ENCODE data around the gene MCTP1. TPM values are rescaled to one million over a fixed set of nuclear protein-coding genes. Genes with fewer than 3 reads are reported as not detected.

Gene MCTP1
- total and polyA plus RNA-seq, 2 experiments from 2014 or later = 0.23 TPM; not detected in 1

DNA sequence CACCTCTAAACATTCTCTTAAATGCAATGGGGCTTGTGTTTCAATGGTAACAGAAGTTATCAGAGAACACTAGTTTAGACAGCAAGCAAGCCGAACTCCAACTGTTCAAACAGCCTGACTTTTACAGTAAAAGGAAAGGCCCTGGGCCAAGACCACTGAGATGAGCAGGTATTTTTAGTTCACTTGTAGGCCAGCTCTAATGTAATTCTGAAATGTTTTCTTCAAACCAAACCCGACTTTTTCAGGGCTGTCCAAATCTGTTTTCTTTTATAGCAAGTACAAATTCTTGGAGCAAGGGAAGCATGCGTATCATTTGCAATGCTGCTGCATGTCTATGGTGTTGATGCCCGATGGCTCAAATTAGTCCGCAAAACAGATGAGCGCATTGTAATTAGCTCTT lies 473.6 kb downstream of the MCTP1 start:
- no peaks in the 10 kb centered on the region for H3K4me1 ChIP-seq (ENCODE audit: insufficient read depth)
- H4K20me1 ChIP-seq (ENCODE audit: insufficient read depth) = no peaks in the 10 kb centered on the region
- no peak overlapping the region for H3K4me3 ChIP-seq
- H3K79me2 ChIP-seq (ENCODE audit: insufficient read depth) = no peaks in the 10 kb centered on the region
- H3K9me3 ChIP-seq (ENCODE audit: low read depth) = no peaks in the 10 kb centered on the region
- no peaks in the 10 kb centered on the region for H3F3A ChIP-seq (ENCODE audit: insufficient read depth)
- TF ChIP-seq EZH2 (IDR thresholded peaks at IDR 0.05; ENCODE audit: insufficient read depth, poor library complexity, severe bottlenecking) (no peak), EZH2phosphoT487 (IDR thresholded peaks at IDR 0.05; ENCODE audit: insufficient read depth, low read depth) (no peak)
- 65 to 68% methylated on average over 6 of the region's 6 CpGs for WGBS, 2 experiments (ENCODE audit: low coverage in 1 of 2, low lambda C conversion rate in 2 of 2, missing lambda C conversion rate in 2 of 2)
- DNase-seq = no peak
- no peak overlapping the region for H2AFZ ChIP-seq
- H3K4me2 ChIP-seq (ENCODE audit: unreplicated experiment) = no peak overlapping the region
- no peaks in the 10 kb centered on the region for H3K36me3 ChIP-seq (ENCODE audit: low read depth)
- H3K27ac ChIP-seq = no peak overlapping the region
- no peak overlapping the region for H3K9ac ChIP-seq
- peaks cover 43% of the 10 kb centered on the region for H3K27me3 ChIP-seq (replicated peaks; ENCODE audit: insufficient read depth)
- H3K9me2 ChIP-seq (ENCODE audit: insufficient read depth) = no peaks in the 10 kb centered on the region
- in situ Hi-C loops (cut with MboI) = no loop called here

- no peaks in the 10 kb centered on the region for H3K36me3 ChIP-seq (ENCODE audit: low read depth)
- H4K20me1 ChIP-seq (ENCODE audit: insufficient read depth) = no peaks in the 10 kb centered on the region
- no peak overlapping the region for H3K4me2 ChIP-seq (ENCODE audit: unreplicated experiment)
- in situ Hi-C loops (cut with MboI) = no loop called here
- no peaks in the 10 kb centered on the region for H3F3A ChIP-seq (ENCODE audit: insufficient read depth)
- H3K4me1 ChIP-seq (ENCODE audit: insufficient read depth) = no peaks in the 10 kb centered on the region
- no peaks in the 10 kb centered on the region for H3K9me3 ChIP-seq (ENCODE audit: low read depth)
- H3K27me3 ChIP-seq (replicated peaks; ENCODE audit: insufficient read depth) = peaks cover 43% of the 10 kb centered on the region
- H2AFZ ChIP-seq = no peak overlapping the region
- H3K4me3 ChIP-seq = no peak overlapping the region
- WGBS, 2 experiments (ENCODE audit: low coverage in 1 of 2, low lambda C conversion rate in 2 of 2, missing lambda C conversion rate in 2 of 2) = 55 to 57% methylated on average over 2 of the region's 2 CpGs
- TF ChIP-seq EZH2 (IDR thresholded peaks at IDR 0.05; ENCODE audit: insufficient read depth, poor library complexity, severe bottlenecking) = no peak
- no peak for TF ChIP-seq EZH2phosphoT487 (IDR thresholded peaks at IDR 0.05; ENCODE audit: insufficient read depth, low read depth)
- DNase-seq = no peak
- H3K9me2 ChIP-seq (ENCODE audit: insufficient read depth) = no peaks in the 10 kb centered on the region
- H3K27ac ChIP-seq = no peak overlapping the region
- no peaks in the 10 kb centered on the region for H3K79me2 ChIP-seq (ENCODE audit: insufficient read depth)
- H3K9ac ChIP-seq = no peak overlapping the region
These were observed 474.0 kb downstream of the MCTP1 start for GRCh38 chr5:94810877-94811276.

DNA sequence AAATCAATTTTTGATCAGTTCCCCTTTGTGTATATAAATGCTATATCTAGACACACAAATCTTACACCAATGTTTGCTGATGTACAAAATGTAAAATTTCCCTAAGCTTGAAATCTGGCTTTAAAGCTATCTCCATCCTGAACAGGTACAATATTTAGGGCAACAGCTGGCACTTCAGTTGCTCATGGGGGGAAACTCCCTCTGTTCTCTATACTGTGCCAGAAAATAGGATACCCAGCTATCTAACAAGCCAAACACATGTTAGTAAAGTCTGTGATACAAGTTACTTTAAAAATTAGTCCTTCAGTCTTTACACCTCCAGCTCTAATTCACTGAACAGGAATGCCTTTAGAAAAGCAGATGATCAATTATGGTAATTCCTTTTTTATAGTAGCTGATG lies 474.6 kb downstream of the MCTP1 start:
- Histone ChIP-seq H3K9me2 (ENCODE audit: insufficient read depth) (no peaks in the 10 kb centered on the region), H3K79me2 (ENCODE audit: insufficient read depth) (no peaks in the 10 kb centered on the region), H3F3A (ENCODE audit: insufficient read depth) (no peaks in the 10 kb centered on the region), H3K9me3 (ENCODE audit: low read depth) (no peaks in the 10 kb centered on the region), H3K27me3 (replicated peaks; ENCODE audit: insufficient read depth) (peaks cover 37% of the 10 kb centered on the region), H3K4me1 (ENCODE audit: insufficient read depth) (no peaks in the 10 kb centered on the region), H3K27ac (no peak overlapping the region), H3K4me3 (no peak overlapping the region), H2AFZ (no peak overlapping the region), H3K9ac (no peak overlapping the region), H3K4me2 (ENCODE audit: unreplicated experiment) (no peak overlapping the region), H4K20me1 (ENCODE audit: insufficient read depth) (no peaks in the 10 kb centered on the region), H3K36me3 (ENCODE audit: low read depth) (no peaks in the 10 kb centered on the region)
- TF ChIP-seq EZH2phosphoT487 (IDR thresholded peaks at IDR 0.05; ENCODE audit: insufficient read depth, low read depth) = no peak
- TF ChIP-seq EZH2 (IDR thresholded peaks at IDR 0.05; ENCODE audit: insufficient read depth, poor library complexity, severe bottlenecking) = no peak
- in situ Hi-C loops (cut with MboI) = no loop called here
- DNase-seq = no peak

- in situ Hi-C loops (cut with MboI) = no loop called here
These were observed 476.4 kb downstream of the MCTP1 start for GRCh38 chr5:94808497-94808896.

DNA sequence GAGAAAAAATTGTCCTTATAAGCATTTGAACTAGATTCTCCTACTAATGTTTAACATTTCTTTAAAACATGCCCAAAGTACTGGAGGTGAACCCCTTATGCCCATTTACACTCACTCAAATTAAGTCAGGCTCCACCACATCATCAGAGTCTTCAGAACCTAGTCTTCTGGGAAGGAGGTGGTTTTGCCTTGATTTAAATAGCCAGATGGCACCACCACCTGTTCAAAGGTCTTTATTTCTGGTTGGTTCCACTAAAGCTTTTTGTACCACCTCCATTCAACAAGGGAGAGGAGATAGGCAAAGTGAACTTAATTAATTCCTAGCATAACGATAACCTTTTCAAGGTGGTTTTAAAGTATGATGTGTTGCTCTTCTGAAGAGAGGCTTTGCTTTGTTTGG lies 476.9 kb downstream of the MCTP1 start:
- Histone ChIP-seq H3K79me2 (ENCODE audit: insufficient read depth) (no peaks in the 10 kb centered on the region), H3K9me2 (ENCODE audit: insufficient read depth) (no peaks in the 10 kb centered on the region), H3K36me3 (ENCODE audit: low read depth) (no peaks in the 10 kb centered on the region), H3F3A (ENCODE audit: insufficient read depth) (no peaks in the 10 kb centered on the region), H3K9ac (no peak overlapping the region), H3K4me2 (ENCODE audit: unreplicated experiment) (no peak overlapping the region), H4K20me1 (ENCODE audit: insufficient read depth) (no peaks in the 10 kb centered on the region), H3K4me3 (no peak overlapping the region), H3K27ac (no peak overlapping the region), H3K27me3 (replicated peaks; ENCODE audit: insufficient read depth) (peaks cover 32% of the 10 kb centered on the region), H2AFZ (no peak overlapping the region), H3K9me3 (ENCODE audit: low read depth) (no peaks in the 10 kb centered on the region), H3K4me1 (ENCODE audit: insufficient read depth) (no peaks in the 10 kb centered on the region)
- in situ Hi-C loops (cut with MboI) = no loop called here
- WGBS, 2 experiments (ENCODE audit: low coverage in 1 of 2, low lambda C conversion rate in 2 of 2, missing lambda C conversion rate in 2 of 2) = 17 to 24% methylated on average over 1 of the region's 1 CpG
- TF ChIP-seq EZH2phosphoT487 (IDR thresholded peaks at IDR 0.05; ENCODE audit: insufficient read depth, low read depth) (no peak), EZH2 (IDR thresholded peaks at IDR 0.05; ENCODE audit: insufficient read depth, poor library complexity, severe bottlenecking) (no peak)
- no peak for DNase-seq

More at GRCh38 chr5:94808497-94808896, 476.4 kb downstream of the MCTP1 start:
- Histone ChIP-seq H3K9me2 (ENCODE audit: insufficient read depth) (no peaks in the 10 kb centered on the region), H3K4me1 (ENCODE audit: insufficient read depth) (no peaks in the 10 kb centered on the region), H3K27ac (no peak overlapping the region), H3K4me2 (ENCODE audit: unreplicated experiment) (no peak overlapping the region), H3K27me3 (replicated peaks; ENCODE audit: insufficient read depth) (peaks cover 32% of the 10 kb centered on the region), H3F3A (ENCODE audit: insufficient read depth) (no peaks in the 10 kb centered on the region), H3K9ac (no peak overlapping the region), H3K36me3 (ENCODE audit: low read depth) (no peaks in the 10 kb centered on the region), H4K20me1 (ENCODE audit: insufficient read depth) (no peaks in the 10 kb centered on the region), H3K79me2 (ENCODE audit: insufficient read depth) (no peaks in the 10 kb centered on the region), H2AFZ (no peak overlapping the region), H3K4me3 (no peak overlapping the region), H3K9me3 (ENCODE audit: low read depth) (no peaks in the 10 kb centered on the region)
- DNase-seq = no peak
- no peak for TF ChIP-seq EZH2 (IDR thresholded peaks at IDR 0.05; ENCODE audit: insufficient read depth, poor library complexity, severe bottlenecking)
- no peak for TF ChIP-seq EZH2phosphoT487 (IDR thresholded peaks at IDR 0.05; ENCODE audit: insufficient read depth, low read depth)

Measured in GM23248 (cell line).